GM21737 (cell line): ENCODE results near the gene NME9.
"Not testable (repeated sequence)": the region's sequence is repeated elsewhere in the genome, so short reads cannot be mapped to it uniquely, and the experiment has no call there.

ENCODE experiments used
- ATAC-seq: cut with Tn5 transposase; IDR thresholded peaks from one replicate; pipeline ENCODE4 v1.9.1; 2021; ENCODE audit warnings: mild to moderate bottlenecking, moderate library complexity; ENCODE audit not compliant: unreplicated experiment

Gene NME9, protein sequence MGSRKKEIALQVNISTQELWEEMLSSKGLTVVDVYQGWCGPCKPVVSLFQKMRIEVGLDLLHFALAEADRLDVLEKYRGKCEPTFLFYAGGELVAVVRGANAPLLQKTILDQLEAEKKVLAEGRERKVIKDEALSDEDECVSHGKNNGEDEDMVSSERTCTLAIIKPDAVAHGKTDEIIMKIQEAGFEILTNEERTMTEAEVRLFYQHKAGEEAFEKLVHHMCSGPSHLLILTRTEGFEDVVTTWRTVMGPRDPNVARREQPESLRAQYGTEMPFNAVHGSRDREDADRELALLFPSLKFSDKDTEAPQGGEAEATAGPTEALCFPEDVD

DNA sequence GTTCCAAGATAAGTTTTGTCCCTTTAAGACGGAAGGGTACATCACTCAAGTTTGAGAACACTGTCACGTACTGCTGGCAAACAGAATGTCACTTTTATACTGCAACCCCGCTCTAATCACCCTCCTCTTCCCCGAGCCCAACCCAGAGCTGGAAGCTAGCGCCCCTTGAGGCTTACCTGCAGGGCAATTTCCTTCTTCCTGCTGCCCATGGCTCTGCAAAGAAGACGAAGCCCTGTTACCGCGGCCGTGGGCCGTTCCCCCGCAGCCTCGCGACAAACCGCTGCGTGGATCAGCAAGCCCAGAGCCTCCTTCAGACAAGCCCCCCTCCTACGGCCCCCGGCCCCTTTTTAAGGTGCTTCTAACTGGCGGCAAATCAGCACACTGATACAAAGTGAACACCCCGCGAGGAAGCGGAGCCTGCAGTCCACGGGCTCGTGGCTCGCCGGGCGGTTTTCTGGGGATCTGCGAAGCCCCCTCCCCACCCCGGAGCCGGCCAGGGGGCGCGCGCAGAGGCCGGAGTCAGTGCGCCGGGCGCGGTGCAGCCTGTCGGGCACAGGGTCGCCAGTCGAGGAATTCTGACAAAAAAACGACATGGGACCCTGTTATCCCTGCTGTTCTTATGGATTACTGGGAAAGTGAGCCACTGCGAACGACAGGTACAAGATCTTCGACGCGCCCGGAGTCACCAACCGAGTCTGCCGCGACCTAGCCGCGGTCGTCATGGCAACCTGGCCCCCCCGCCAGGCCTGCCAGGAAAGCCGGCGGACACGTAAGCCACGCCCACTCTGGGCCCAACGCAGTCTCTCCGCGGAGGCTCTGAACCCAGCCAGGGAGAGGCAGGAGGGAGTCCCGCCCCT is at the start of gene NME9:
Gene NME9 (minus strand): TSS at position 725 of the 857 bp plus-strand sequence. CDS start 516 bp downstream, at position 209.
- ATAC-seq = peak; percentile 83

DNA sequence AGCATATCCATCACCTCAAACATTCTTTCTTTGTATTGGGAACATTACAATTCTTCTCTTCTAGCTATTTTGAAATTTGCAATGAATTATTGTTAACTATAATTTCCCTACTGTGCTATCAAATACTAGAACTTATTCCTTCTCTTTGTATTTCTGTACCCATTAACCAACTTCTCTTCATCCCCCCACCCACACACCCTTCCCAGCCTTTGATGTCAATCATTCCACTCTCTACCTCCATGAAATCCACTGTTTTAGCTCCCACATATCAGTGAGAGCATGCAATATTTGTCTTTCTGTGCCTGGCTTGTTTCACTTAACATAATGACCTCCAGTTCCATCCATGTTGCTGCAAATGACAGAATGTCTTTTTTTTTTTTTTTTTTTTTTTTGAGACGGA is 49.3 kb upstream of the NME9 start:
- ATAC-seq = no peak

- ATAC-seq = no peak
Measured at GRCh38 chr3:138378331-138378730, 48.7 kb upstream of the NME9 start.

DNA sequence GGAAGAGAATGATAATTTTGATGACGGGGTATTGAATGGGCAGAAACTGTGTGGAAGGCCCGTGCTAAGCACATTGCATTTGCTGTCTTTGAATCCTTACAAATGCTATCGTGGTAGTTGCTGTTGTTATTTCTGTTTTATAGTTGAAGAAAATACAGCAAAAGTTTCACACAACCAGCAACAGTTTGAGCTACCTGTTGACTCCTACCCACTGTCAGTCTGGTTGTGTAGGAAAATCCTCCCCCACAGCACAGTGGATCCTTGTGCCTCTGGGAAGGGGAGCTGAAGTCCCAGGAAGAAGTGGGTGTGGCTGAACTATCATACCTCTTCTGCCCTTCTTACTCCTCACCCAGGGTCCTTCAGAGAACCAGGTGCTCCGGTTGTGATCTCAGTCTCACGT is 48.2 kb upstream of the NME9 start:
- no peak for ATAC-seq

DNA sequence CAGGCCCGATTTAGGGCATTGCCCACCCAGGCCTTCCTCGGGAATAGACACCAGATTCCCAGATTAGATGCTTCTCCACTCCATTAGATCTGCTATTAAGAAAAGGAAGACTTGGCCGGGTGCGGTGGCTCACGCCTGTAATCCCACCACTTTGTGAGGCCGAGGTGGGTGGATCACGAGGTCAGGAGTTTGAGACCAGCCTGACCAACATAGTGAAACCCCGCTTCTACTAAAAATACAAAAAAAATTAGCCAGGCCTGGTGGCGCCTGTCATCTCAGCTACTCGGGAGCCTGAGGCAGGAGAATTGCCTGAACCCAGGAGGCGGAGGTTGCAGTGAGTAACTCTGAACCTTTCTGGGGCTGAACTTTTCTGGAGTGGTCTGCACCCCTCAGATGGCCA is 47.6 kb upstream of the NME9 start:
- ATAC-seq = not testable (repeated sequence)

GRCh38 chr3:138376663-138377062 is 47.0 kb upstream of the NME9 start:
- ATAC-seq = no peak

- ATAC-seq = no peak
Measured at GRCh38 chr3:138375447-138375846, 45.8 kb upstream of the NME9 start.

- no peak for ATAC-seq
Measured at GRCh38 chr3:138374573-138375134, 45.0 kb upstream of the NME9 start.

DNA sequence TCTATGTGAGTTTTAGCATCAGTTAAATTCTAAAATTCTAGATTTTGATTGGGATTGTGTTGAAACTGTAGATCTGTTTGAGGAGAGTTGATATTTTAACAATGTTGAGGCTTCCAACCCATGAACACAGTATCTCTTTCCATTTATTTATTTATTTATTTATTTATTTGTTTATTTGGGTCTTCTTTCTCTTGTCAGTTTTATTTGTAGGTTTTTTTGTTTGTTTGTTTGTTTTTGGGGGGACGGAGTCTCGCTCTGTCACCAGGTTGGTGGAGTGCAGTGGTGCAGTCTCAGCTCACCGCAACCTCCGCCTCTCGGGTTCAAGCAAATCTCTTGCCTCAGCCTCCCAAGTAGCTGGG is 44.1 kb upstream of the NME9 start:
- no peak for ATAC-seq

- ATAC-seq = no peak
Measured at GRCh38 chr3:138373087-138373735, 43.6 kb upstream of the NME9 start.

DNA sequence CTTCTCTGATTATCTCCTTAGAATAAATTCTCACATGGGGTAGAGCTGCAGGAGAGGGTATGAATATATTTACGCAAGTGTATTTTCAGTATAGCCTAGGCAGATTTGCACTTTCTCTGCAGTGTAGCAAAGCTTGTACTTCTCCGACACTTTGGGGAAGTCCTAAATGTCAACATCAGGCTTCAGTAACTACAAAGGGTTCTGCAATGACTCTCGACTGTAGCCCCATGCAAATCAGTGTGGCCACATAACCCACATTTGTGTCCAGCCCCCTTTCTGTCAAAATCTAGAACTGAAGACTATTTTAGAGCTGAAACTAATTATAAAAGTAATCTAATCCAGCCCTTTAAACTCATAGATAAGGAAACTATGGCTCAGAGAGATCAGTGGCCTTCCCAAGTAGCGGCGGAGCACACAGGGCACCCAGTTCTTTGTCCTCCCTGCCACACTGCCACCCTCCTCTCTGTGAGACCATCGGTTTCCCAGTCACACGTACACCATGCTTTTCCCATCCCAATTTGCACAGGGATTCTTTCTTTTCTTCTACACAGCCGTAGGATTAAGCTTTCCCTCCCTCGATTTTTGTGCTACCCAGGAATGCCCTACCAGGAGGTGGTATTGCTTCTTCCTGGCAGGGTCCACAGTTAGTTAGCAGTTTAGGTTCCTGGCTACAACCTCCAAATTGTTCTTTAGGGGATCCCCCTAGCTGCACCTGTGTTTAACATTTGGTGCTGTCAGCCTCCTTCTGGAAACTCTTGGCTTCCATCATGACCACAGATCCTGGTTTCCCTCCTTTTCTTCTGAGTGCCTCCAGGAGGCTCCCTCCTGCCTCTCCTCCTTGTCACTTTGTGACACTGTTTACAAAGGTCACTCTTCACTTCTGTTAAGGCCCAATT is 41.7 kb upstream of the NME9 start:
- peak; percentile 98 for ATAC-seq

DNA sequence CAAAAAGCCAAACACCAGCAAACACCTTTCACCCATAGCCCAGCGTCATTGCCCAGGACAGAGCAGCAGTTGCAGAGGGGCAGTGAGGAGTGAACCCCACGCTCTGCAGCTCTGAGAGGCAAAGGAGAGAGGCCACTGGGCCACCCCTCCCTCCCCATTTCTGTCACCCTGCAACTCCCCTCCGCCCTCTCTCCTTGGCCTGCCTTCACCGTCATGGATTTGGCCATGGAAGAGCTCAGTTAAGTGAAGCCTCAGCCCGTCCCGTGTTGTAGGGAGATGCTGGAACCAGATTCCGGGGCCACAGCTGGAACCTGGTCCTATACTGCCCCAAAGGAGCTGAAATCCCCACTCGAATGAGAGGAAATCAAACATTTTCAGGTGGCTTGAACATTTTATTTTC is 40.7 kb upstream of the NME9 start:
- ATAC-seq = no peak

DNA sequence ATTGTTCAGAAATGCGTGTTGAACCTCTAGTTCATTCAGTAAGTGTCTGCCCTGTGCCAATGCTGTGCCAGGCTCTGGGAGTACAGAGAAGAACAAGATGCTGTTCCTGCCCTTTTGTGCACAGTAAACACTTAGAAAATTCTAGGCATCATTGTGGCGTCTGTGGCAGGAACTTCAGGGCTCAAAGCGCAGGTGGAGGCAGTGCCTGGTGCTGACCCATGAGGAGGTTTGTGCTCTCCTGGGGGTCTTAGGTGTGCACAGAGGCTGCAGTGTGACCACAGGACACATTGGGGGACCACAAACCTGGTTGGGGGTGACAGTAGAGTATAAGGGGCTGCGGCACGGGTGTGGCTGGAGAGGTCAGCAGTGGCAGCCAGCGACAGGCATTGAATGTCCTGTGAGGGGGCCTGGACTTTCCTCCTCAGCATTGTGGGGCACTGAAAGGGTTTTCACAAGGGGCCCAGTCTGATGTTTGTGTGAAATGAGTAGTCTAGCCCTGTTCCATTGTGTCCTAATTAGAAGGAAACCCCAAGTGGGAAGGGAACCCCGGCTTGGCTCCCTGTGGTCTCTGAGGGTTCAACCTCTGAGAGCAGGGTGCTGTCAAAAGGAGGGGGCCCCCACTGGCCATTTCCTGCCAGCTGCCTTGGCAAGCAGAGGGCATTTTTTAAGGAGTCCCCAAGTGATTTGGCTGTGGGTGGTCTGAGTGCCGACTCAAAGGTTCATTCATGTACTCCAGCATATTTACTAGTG is 39.7 kb upstream of the NME9 start:
- no peak for ATAC-seq

GRCh38 chr3:138367911-138368310 is 38.3 kb upstream of the NME9 start:
- no peak for ATAC-seq

DNA sequence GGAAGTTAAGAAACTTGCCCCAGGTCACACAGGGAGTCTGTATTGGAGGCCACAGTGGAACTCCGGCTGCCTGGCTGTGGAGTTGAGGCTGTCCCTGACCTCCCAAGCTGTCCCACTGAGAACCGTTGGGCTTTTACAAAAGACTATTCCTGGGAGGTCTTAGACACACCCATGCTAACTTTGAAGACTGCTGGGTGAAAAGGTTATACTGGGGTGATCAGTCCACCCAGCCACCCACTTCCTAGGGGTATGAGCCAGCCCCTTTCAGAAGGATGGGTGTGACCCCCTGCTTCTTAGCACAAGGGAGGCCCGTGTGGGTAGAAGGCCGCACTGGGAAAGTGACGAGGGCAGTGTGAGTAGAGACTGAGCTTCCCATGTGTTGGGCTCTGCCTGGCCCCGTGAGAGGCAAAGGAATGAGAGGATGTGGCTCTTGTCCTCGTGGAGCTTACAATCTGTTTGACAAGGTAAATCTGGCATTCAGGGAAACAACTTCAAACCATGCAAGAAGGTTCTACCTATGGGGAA is 37.7 kb upstream of the NME9 start:
- no peak for ATAC-seq

DNA sequence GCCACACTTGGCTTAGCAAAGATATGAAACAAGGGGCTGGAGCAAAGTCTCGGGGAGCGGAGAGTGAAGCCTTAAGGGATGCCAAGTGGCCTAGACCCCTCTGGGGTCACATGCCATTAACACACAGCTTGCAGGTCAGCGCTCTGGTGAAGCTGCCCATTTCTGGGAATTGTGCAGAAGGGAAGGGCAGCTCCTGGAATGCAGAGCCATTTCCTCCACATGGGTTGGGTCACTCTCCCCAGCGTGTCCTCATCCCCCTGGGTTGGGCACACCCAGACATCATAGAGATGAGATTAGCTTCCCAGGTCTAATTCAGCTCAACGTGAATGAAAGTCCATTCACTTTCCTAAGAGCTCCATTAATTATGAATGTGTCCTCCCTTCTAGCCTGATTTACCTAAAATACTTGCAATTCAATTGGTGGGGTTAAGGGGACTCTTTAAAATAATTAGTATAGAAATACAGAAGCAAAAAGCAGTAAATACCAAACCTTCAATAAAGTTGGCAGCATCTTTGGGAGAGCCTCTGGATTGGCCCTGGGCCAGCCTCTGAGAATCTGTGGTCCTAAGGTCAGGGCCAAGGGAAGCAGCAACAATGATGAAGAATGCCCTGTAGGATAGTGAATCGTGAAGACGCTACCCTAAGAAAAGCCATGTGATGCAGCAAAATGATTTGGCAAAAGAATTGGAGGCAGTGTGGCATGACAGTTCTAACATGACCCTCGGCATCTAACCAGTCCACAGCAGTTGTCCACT is 36.5 kb upstream of the NME9 start:
- no peak for ATAC-seq

DNA sequence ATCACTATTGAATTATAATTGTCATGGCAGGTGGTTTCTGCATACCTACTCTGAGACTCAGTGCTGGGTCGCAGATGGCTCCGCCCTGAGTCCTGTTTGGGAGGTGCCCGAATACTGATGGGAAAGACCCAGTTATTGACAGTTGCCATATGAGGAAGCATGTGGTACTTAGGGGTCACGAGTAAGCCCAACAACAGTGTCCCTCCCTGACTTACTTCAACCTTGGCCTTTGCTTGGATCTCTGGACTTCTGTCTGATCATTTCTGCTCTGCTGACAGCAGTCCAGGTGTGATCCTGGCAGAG is 35.6 kb upstream of the NME9 start:
- ATAC-seq = no peak

DNA sequence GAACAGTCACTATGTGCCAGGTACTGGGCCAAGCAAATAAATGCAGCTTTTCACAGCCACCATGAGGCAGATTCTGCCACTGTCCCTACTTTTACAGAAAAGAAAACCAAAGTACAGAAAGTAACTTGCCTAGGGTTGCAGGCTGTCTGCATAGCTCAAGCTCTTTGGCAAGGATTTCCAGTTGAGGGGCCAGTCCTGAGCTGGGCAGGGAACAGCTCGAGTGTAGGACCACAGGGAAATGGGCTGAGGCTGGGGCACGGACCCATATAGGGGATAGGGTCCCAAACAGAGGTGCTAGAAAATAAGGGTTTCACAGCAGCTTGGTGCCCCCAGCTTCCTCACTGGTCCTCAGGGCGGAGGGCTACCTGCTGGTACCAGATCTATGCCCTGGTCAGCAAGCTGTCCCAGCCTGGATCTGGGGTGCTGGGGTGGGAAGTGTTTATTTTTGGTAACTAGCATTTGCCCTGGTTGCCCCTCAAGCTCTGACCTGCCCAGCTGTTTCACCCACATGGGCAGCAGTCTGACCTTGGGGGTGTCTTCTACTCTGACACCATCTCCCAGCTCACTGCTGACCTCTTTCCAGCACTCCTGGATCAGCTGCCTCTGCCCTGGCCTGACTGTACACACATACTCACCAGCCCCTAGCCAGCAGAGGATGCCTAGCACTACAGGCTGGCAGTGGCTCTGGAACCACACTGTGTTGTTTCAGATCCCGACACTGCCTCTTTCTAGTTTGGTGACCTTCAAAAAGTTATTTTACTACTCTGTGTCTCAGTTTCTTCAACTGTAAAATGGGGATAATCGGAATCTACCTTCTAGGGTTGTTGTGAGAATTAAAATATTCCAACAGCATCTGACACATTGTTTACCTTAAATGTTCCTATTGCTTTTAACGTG is 35.0 kb upstream of the NME9 start:
- no peak for ATAC-seq
